ENCODE data around the gene SGSM1. TPM values are rescaled to one million over a fixed set of nuclear protein-coding genes. Genes with fewer than 3 reads are reported as not detected.
"Not testable (repeated sequence)": the region's sequence is repeated elsewhere in the genome, so short reads cannot be mapped to it uniquely, and the experiment has no call there.

Gene SGSM1
- total RNA-seq, 3 donors from 2014 or later = 0.16 to 2.9 (median 1.9) TPM

DNA sequence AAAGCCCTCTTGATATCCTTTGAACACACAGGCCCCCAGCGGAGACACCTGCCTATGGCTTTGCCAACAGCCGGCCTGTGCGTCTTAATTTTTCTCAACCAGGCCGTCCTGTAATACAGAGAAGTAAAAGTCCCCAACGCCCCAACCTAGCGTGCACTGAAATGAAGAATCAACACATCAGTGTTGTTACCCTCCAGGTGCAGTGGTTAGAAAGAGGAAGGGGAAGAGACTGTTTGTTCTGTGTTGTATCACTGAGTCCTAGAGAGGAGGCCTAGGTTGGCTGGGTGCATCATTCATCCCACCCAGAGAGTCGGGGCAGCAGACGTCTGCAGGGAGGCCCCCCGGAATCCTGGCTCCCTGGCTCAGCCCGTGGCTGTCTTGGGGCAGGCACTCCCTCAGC lies 25.7 kb downstream of the SGSM1 start:
- Histone ChIP-seq H3K4me1 (no peaks in the 10 kb centered on the region), H3K4me3 (no peak overlapping the region), H3K27me3 (no peaks in the 10 kb centered on the region), H3K36me3 (no peaks in the 10 kb centered on the region), H3K27ac (no peak overlapping the region), H3K9me3 (no peaks in the 10 kb centered on the region)
- intact Hi-C loops (cut with DNase I; ENCODE audit: low total_unique reads) = no loop called here
- no peak for DNase-seq (ENCODE audit: low spot score in 2 of 2)
- no peak for TF ChIP-seq POLR2A (IDR thresholded peaks at IDR 0.05)
- TF ChIP-seq, protein P1, sequence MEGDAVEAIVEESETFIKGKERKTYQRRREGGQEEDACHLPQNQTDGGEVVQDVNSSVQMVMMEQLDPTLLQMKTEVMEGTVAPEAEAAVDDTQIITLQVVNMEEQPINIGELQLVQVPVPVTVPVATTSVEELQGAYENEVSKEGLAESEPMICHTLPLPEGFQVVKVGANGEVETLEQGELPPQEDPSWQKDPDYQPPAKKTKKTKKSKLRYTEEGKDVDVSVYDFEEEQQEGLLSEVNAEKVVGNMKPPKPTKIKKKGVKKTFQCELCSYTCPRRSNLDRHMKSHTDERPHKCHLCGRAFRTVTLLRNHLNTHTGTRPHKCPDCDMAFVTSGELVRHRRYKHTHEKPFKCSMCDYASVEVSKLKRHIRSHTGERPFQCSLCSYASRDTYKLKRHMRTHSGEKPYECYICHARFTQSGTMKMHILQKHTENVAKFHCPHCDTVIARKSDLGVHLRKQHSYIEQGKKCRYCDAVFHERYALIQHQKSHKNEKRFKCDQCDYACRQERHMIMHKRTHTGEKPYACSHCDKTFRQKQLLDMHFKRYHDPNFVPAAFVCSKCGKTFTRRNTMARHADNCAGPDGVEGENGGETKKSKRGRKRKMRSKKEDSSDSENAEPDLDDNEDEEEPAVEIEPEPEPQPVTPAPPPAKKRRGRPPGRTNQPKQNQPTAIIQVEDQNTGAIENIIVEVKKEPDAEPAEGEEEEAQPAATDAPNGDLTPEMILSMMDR (IDR thresholded peaks at IDR 0.05) = no peak
- TF ChIP-seq POLR2AphosphoS5 (IDR thresholded peaks at IDR 0.05) = no peak

GRCh38 chr22:24833881-24834495 lies 28.0 kb downstream of the SGSM1 start:
- no peak overlapping the region for H3K4me3 ChIP-seq
- no peak overlapping the region for H3K27ac ChIP-seq
- DNase-seq (ENCODE audit: low spot score in 2 of 2) = no peak
- H3K9me3 ChIP-seq = no peaks in the 10 kb centered on the region
- no peaks in the 10 kb centered on the region for H3K36me3 ChIP-seq
- TF ChIP-seq POLR2A (IDR thresholded peaks at IDR 0.05) = no peak
- TF ChIP-seq, protein P1 (IDR thresholded peaks at IDR 0.05) = no peak
- no peak for TF ChIP-seq POLR2AphosphoS5 (IDR thresholded peaks at IDR 0.05)
- intact Hi-C loops (cut with DNase I; ENCODE audit: low total_unique reads) = no loop called here
- no peaks in the 10 kb centered on the region for H3K4me1 ChIP-seq
- no peaks in the 10 kb centered on the region for H3K27me3 ChIP-seq

GRCh38 chr22:24834845-24835570 lies 29.0 kb downstream of the SGSM1 start:
- TF ChIP-seq POLR2A (IDR thresholded peaks at IDR 0.05) (no peak), POLR2AphosphoS5 (IDR thresholded peaks at IDR 0.05) (no peak)
- TF ChIP-seq, protein P1 (IDR thresholded peaks at IDR 0.05) = peak in 1 of 3 donors; percentile 12
- H3K4me1 ChIP-seq = no peaks in the 10 kb centered on the region
- no peaks in the 10 kb centered on the region for H3K9me3 ChIP-seq
- no peaks in the 10 kb centered on the region for H3K36me3 ChIP-seq
- DNase-seq (ENCODE audit: low spot score in 2 of 2) = no peak
- H3K27ac ChIP-seq = no peak overlapping the region
- H3K4me3 ChIP-seq = no peak overlapping the region
- intact Hi-C loops (cut with DNase I; ENCODE audit: low total_unique reads) = no loop called here
- no peaks in the 10 kb centered on the region for H3K27me3 ChIP-seq

- Histone ChIP-seq H3K4me3 (no peak overlapping the region), H3K27me3 (no peaks in the 10 kb centered on the region), H3K4me1 (no peaks in the 10 kb centered on the region), H3K9me3 (no peaks in the 10 kb centered on the region), H3K36me3 (no peaks in the 10 kb centered on the region), H3K27ac (no peak overlapping the region)
- no peak for DNase-seq (ENCODE audit: low spot score in 2 of 2)
- TF ChIP-seq POLR2AphosphoS5 (IDR thresholded peaks at IDR 0.05) (no peak), POLR2A (IDR thresholded peaks at IDR 0.05) (no peak)
- TF ChIP-seq, protein P1 (IDR thresholded peaks at IDR 0.05) = no peak
- intact Hi-C loops (cut with DNase I; ENCODE audit: low total_unique reads) = no loop called here
Measured at GRCh38 chr22:24836282-24836681, 30.3 kb downstream of the SGSM1 start.

DNA sequence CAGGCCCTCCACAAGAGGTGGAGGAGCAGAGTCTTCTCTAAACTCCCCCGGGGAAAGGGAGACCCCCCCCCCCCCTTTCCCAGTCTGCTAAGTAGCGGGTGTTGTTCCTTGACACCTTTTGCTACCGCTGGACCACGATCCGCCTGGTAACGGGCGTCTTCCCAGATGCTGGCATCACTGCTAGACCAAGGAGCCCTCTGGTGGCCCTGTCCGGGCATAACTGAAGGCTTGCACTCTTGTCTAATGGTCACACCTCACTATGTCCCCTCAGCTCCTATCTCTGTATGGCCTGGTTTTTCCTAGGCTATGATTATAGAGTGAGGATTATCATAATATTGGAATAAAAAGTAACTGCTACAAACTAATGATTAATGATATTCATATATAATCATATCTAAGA lies 31.5 kb downstream of the SGSM1 start:
- intact Hi-C loops (cut with DNase I; ENCODE audit: low total_unique reads); H3K27ac ChIP-seq; H3K36me3 ChIP-seq; H3K4me1 ChIP-seq; H3K9me3 ChIP-seq; H3K27me3 ChIP-seq; DNase-seq (ENCODE audit: low spot score in 2 of 2); H3K4me3 ChIP-seq: not testable (repeated sequence)

All from breast epithelium (tissue), 4 donors.